Prostate gland (tissue), 2 donors: ENCODE measurements around the gene FAM120B.

Experiments used
- CTCF ChIP-seq, 4 experiments: fragments of 200-600 bp in 2 of 4; fragments of 450-650 bp in 2 of 4; sonication (generic) in 2 of 4; IDR thresholded peaks; 1 replicate in 3 of 4; 2 replicates in 1 of 4; pipeline ENCODE4 v1.5.1; 2016 to 2019; ENCODE audit warnings: antibody characterized with exemption in 4 of 4, mild to moderate bottlenecking in 2 of 4, moderate library complexity in 2 of 4
- POLR2A ChIP-seq: fragments of 450-650 bp; IDR thresholded peaks from one replicate; pipeline ENCODE4 v1.6.1; 2016; ENCODE audit warnings: antibody characterized with exemption, mild to moderate bottlenecking
- POLR2AphosphoS5 ChIP-seq: sonication (generic); formaldehyde crosslinking; IDR thresholded peaks from one replicate; pipeline ENCODE4 v1.6.1; 2017; ENCODE audit warnings: antibody characterized with exemption

GRCh38 chr6:170284126-170284773 is 22.3 kb upstream of the FAM120B start:
- TF ChIP-seq CTCF (IDR thresholded peaks at IDR 0.05) (no peak), POLR2AphosphoS5 (no peak), POLR2A (no peak)
